ENCODE measurements around the gene ADCY4. TPM values are rescaled to one million over a fixed set of nuclear protein-coding genes. Genes with fewer than 3 reads are reported as not detected.
A peak's percentile ranks its signal among the peaks of the same experiment; 100 is the strongest.

Gene ADCY4
- polyA plus RNA-seq, 3 donors = 0.69 to 11.9 (median 0.70) TPM

DNA sequence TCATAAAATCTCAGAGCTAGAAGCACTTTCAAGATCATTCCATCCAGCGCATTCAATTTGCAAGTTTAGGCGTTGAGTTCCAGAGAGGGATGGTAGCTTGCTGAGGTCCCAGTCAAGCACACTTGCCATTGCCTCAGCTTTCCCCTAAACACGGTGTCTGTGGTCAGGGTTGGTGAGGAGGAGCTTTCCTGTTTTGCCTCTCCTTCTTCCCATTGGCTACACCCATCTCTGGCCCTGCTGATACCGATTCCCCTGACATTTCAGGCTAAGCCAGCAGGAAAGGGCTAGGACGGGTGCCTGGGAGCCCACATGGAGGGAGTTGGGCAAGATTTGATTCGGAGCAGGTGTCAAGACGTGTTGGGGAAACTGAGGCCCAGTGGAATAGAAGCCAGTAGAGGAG, 42.3 kb upstream of the ADCY4 start:
- no peak overlapping the region for H3K27ac ChIP-seq (ENCODE audit: low read depth in 1 of 2, low read length in 2 of 2)
- H3K4me2 ChIP-seq (replicated peaks; ENCODE audit: extremely low read depth, low read length, poor library complexity, severe bottlenecking) = no peak overlapping the region
- no peaks in the 10 kb centered on the region for H4K20me1 ChIP-seq (ENCODE audit: insufficient read depth, low read length)
- H3K36me3 ChIP-seq (replicated peaks in 1 of 2; ENCODE audit: control insufficient read depth in 1 of 2, insufficient read depth in 2 of 2, low read length in 2 of 2) = no peaks in the 10 kb centered on the region
- no peaks in the 10 kb centered on the region for H3K27me3 ChIP-seq (ENCODE audit: control insufficient read depth in 2 of 2, insufficient read depth in 2 of 2, low read length in 2 of 2)
- H3K4me3 ChIP-seq (replicated peaks in 1 of 3; ENCODE audit: low read depth in 2 of 3, low read length in 3 of 3) = no peak overlapping the region
- no peaks in the 10 kb centered on the region for H3K36me3 Mint-ChIP-seq
- H3K27me3 Mint-ChIP-seq (ENCODE audit: low read depth in 3 of 3) = peaks cover 7 to 18% (median 8%) of the 10 kb centered on the region in 3 donors
- H3K4me3 Mint-ChIP-seq = peak overlapping the region in 1 of 2 donors; percentile 13
- TF ChIP-seq, protein P1, sequence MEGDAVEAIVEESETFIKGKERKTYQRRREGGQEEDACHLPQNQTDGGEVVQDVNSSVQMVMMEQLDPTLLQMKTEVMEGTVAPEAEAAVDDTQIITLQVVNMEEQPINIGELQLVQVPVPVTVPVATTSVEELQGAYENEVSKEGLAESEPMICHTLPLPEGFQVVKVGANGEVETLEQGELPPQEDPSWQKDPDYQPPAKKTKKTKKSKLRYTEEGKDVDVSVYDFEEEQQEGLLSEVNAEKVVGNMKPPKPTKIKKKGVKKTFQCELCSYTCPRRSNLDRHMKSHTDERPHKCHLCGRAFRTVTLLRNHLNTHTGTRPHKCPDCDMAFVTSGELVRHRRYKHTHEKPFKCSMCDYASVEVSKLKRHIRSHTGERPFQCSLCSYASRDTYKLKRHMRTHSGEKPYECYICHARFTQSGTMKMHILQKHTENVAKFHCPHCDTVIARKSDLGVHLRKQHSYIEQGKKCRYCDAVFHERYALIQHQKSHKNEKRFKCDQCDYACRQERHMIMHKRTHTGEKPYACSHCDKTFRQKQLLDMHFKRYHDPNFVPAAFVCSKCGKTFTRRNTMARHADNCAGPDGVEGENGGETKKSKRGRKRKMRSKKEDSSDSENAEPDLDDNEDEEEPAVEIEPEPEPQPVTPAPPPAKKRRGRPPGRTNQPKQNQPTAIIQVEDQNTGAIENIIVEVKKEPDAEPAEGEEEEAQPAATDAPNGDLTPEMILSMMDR (IDR thresholded peaks at IDR 0.05) = no peak
- no peaks in the 10 kb centered on the region for H3K4me1 ChIP-seq (ENCODE audit: control insufficient read depth in 1 of 2, insufficient read depth in 2 of 2, low read length in 2 of 2)
- H3K79me2 ChIP-seq (ENCODE audit: insufficient read depth, low read length) = no peaks in the 10 kb centered on the region
- no peak overlapping the region for H2AFZ ChIP-seq (ENCODE audit: insufficient read depth, low read depth, low read length, poor library complexity, severe bottlenecking)
- DNase-seq = no peak
- intact Hi-C loops (cut with micrococcal nuclease) = no loop called here
- H3K9me3 ChIP-seq (replicated peaks in 1 of 2; ENCODE audit: control insufficient read depth in 1 of 2, insufficient read depth in 1 of 2, low read length in 2 of 2) = no peaks in the 10 kb centered on the region
- H3K4me1 Mint-ChIP-seq = no peaks in the 10 kb centered on the region
- WGBS (ENCODE audit: insufficient coverage) = 85% methylated on average over 4 of the region's 7 CpGs
- H3K9me3 Mint-ChIP-seq = peaks cover 0 to 2% (median 0%) of the 10 kb centered on the region in 7 donors
- no peak overlapping the region for H3K9ac ChIP-seq (ENCODE audit: insufficient read depth, low read length, poor library complexity, severe bottlenecking)
- H3K27ac Mint-ChIP-seq = peak overlapping the region in 1 of 7 donors; percentile 4

DNA sequence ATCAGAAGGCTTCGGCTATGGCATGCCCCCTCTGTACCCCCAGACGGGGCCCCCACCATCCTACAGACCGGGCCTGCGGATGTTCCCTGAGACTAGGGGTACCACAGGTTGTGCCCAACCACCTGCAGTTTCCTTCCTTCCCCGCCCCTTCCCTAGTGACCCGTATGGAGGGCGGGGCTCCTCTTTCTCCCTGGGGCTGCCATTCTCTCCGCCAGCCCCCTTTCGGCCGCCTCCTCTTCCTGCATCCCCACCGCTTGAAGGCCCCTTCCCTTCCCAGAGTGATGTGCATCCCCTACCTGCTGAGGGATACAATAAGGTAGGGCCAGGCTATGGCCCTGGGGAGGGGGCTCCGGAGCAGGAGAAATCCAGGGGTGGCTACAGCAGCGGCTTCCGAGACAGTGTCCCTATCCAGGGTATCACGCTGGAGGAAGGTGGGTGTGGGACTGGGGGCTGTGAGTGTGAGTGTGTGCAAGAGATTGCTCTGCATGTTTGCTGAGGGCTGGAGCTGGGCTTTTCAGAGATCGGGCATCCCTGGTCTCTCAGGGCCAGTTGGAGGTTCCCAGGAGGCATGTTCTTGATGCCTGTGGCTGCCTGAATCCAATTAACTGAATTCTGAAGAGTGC, 41.7 kb upstream of the ADCY4 start:
- no peaks in the 10 kb centered on the region for H3K79me2 ChIP-seq (ENCODE audit: insufficient read depth, low read length)
- no peaks in the 10 kb centered on the region for H4K20me1 ChIP-seq (ENCODE audit: insufficient read depth, low read length)
- TF ChIP-seq, protein P1 (IDR thresholded peaks at IDR 0.05) = no peak
- no peak overlapping the region for H3K4me3 Mint-ChIP-seq
- no peak overlapping the region for H3K27ac Mint-ChIP-seq
- no peaks in the 10 kb centered on the region for H3K36me3 ChIP-seq (replicated peaks in 1 of 2; ENCODE audit: control insufficient read depth in 1 of 2, insufficient read depth in 2 of 2, low read length in 2 of 2)
- peaks cover 9 to 18% (median 10%) of the 10 kb centered on the region in 3 donors for H3K27me3 Mint-ChIP-seq (ENCODE audit: low read depth in 3 of 3)
- no peak overlapping the region for H3K4me3 ChIP-seq (replicated peaks in 1 of 3; ENCODE audit: low read depth in 2 of 3, low read length in 3 of 3)
- intact Hi-C loops (cut with micrococcal nuclease) = no loop called here
- no peaks in the 10 kb centered on the region for H3K9me3 ChIP-seq (replicated peaks in 1 of 2; ENCODE audit: control insufficient read depth in 1 of 2, insufficient read depth in 1 of 2, low read length in 2 of 2)
- 70% methylated on average over 8 of the region's 16 CpGs for WGBS (ENCODE audit: insufficient coverage)
- H3K9me3 Mint-ChIP-seq = peaks cover 0 to 2% (median 0%) of the 10 kb centered on the region in 7 donors
- H3K4me1 ChIP-seq (ENCODE audit: control insufficient read depth in 1 of 2, insufficient read depth in 2 of 2, low read length in 2 of 2) = no peaks in the 10 kb centered on the region
- H3K36me3 Mint-ChIP-seq = no peaks in the 10 kb centered on the region
- H3K4me2 ChIP-seq (replicated peaks; ENCODE audit: extremely low read depth, low read length, poor library complexity, severe bottlenecking) = no peak overlapping the region
- no peak overlapping the region for H3K27ac ChIP-seq (ENCODE audit: low read depth in 1 of 2, low read length in 2 of 2)
- H3K9ac ChIP-seq (ENCODE audit: insufficient read depth, low read length, poor library complexity, severe bottlenecking) = no peak overlapping the region
- no peak for DNase-seq
- no peaks in the 10 kb centered on the region for H3K27me3 ChIP-seq (ENCODE audit: control insufficient read depth in 2 of 2, insufficient read depth in 2 of 2, low read length in 2 of 2)
- no peaks in the 10 kb centered on the region for H3K4me1 Mint-ChIP-seq
- no peak overlapping the region for H2AFZ ChIP-seq (ENCODE audit: insufficient read depth, low read depth, low read length, poor library complexity, severe bottlenecking)

Data from CD14-positive monocyte (primary cell).